A673 (cell line): ENCODE measurements around the gene DYNC1LI1. TPM values are rescaled to one million over a fixed set of nuclear protein-coding genes. Genes with fewer than 3 reads are reported as not detected.

ENCODE experiments used
- BruUV-seq: library from RNA; stranded (reverse); fragments of 400-500 nt; replicated peaks from 2 replicates; lab custom pipeline; 2021; lab: Mats Ljungman, UMichigan
- CTCF ChIA-PET: fragments of 300-600 bp; sonication (Branson Sonifier 250); formaldehyde crosslinking; loops from one replicate; lab custom pipeline; 2022; ENCODE audit warnings: antibody characterized with exemption; lab: Charles Lee
- POLR2A ChIA-PET: fragments of 300-600 bp; sonication (Branson Sonifier 250); formaldehyde crosslinking; loops from one replicate; lab custom pipeline; 2022; ENCODE audit warnings: antibody characterized with exemption; ENCODE audit not compliant: low non-redundant PET; lab: Charles Lee
- DNase-seq: peaks from one replicate; pipeline ENCODE4 v3.0.0-alpha.2; 2015; ENCODE audit warnings: low spot score
- H3K27ac ChIP-seq: fragments of 200-600 bp; sonication (generic); 2 replicates; pipeline ENCODE4 v1.5.1; 2016; ENCODE audit warnings: mixed run types, low read depth, mild to moderate bottlenecking, mixed read lengths, antibody characterized with exemption, low read length; ENCODE audit not compliant: poor library complexity, severe bottlenecking
- H3K27me3 ChIP-seq: fragments of 200-600 bp; sonication (generic); replicated peaks from 2 replicates; pipeline ENCODE4 v1.6.1; 2017; ENCODE audit warnings: mixed run types, low read depth, mild to moderate bottlenecking, mixed read lengths, antibody characterized with exemption, low read length; ENCODE audit not compliant: insufficient read depth, poor library complexity
- H3K36me3 ChIP-seq: fragments of 200-600 bp; sonication (generic); 2 replicates; pipeline ENCODE4 v1.6.1; 2016; ENCODE audit warnings: mixed run types, mild to moderate bottlenecking, mixed read lengths, antibody characterized with exemption, low read length; ENCODE audit not compliant: insufficient read depth, poor library complexity, severe bottlenecking
- H3K4me1 ChIP-seq: fragments of 200-600 bp; sonication (generic); 2 replicates; pipeline ENCODE4 v1.6.1; 2017; ENCODE audit warnings: mixed run types, mild to moderate bottlenecking, mixed read lengths, antibody characterized with exemption, low read length; ENCODE audit not compliant: insufficient read depth, poor library complexity, severe bottlenecking
- H3K4me3 ChIP-seq: fragments of 200-600 bp; sonication (generic); 2 replicates; pipeline ENCODE4 v1.5.1; 2016; ENCODE audit warnings: low read depth, mixed run types, mild to moderate bottlenecking, mixed read lengths, low read length; ENCODE audit not compliant: poor library complexity, severe bottlenecking
- H3K9me3 ChIP-seq: fragments of 200-600 bp; sonication (generic); 2 replicates; pipeline ENCODE4 v1.6.1; 2016; ENCODE audit warnings: mixed run types, low read depth, mild to moderate bottlenecking, mixed read lengths, antibody characterized with exemption, low read length; ENCODE audit not compliant: poor library complexity, severe bottlenecking
- CTCF ChIP-seq: fragments of 300-800, 200-600 bp; sonication (generic); conservative IDR thresholded peaks from 2 replicates; pipeline ENCODE4 v1.5.1; 2017; ENCODE audit warnings: low read depth, mild to moderate bottlenecking, antibody characterized with exemption, low read length, moderate library complexity, mixed read lengths
- EZH2 ChIP-seq: fragments of 200-600 bp; sonication (generic); IDR thresholded peaks from 2 replicates; pipeline ENCODE4 v1.6.1; 2017; ENCODE audit warnings: borderline replicate concordance, low read depth, mild to moderate bottlenecking, mixed read lengths, antibody characterized with exemption, low read length; ENCODE audit not compliant: poor library complexity, severe bottlenecking
- intact Hi-C: fragments of 100-400 bp; cut with micrococcal nuclease; formaldehyde crosslinking; loops from one replicate; pipeline ENCODE4 v1.10.0; 2022; ENCODE audit not compliant: unreplicated experiment
- total RNA-seq: library from RNA; stranded (reverse); gene quantifications from 2 replicates; pipeline ENCODE4 v1.2.3, GENCODE V29; 2021

Gene DYNC1LI1
- total RNA-seq, 1 experiment from 2014 or later, result 73.1 TPM

DNA sequence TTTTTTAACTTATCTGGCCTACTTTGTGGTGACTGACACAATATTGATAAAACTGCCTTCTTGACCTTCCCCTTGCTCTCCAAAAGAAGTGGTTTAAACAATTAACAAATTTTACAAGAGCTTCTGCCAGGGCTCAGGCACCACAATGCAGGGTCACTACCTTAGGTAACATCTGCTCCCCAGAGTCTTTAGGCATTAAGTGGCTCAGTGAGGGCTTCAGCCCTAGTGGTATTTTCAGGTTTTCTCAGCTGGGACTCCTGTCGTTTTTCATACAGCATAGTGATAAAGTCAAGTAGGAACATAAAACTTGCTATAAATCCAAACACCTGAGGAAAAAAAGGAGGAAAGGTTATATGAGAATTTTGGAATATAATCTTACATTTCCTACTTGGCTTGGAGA lies 86.9 kb downstream of the DYNC1LI1 start:
- TF ChIP-seq EZH2 (no peak), CTCF (no peak)
- DNase-seq, result no peak
- H3K4me1 ChIP-seq, result no peaks in the 10 kb centered on the region
- H3K4me3 ChIP-seq, result no peak overlapping the region
- no peaks in the 10 kb centered on the region for H3K36me3 ChIP-seq
- no peaks in the 10 kb centered on the region for H3K9me3 ChIP-seq
- no peak overlapping the region for H3K27ac ChIP-seq
- POLR2A ChIA-PET, result interaction anchor here (0.6 kb wide), 1 partner anchor 330 kb away, joined by 3 read pairs; no protein-coding TSS in a partner anchor
- intact Hi-C loops, result no loop called here
- CTCF ChIA-PET, result no interaction called here
- no TSS peak for BruUV-seq
- H3K27me3 ChIP-seq, result no peaks in the 10 kb centered on the region

GRCh38 chr3:32482693-32483092 lies 88.0 kb downstream of the DYNC1LI1 start:
- Histone ChIP-seq H3K9me3 (no peaks in the 10 kb centered on the region), H3K27me3 (no peaks in the 10 kb centered on the region), H3K4me3 (no peak overlapping the region), H3K4me1 (no peaks in the 10 kb centered on the region), H3K36me3 (no peaks in the 10 kb centered on the region), H3K27ac (no peak overlapping the region)
- no peak for DNase-seq
- no TSS peak for BruUV-seq
- intact Hi-C loops, result no loop called here
- ChIA-PET CTCF (no interaction called here), POLR2A (no interaction called here)
- TF ChIP-seq CTCF, result no peak
- TF ChIP-seq EZH2, result no peak

DNA sequence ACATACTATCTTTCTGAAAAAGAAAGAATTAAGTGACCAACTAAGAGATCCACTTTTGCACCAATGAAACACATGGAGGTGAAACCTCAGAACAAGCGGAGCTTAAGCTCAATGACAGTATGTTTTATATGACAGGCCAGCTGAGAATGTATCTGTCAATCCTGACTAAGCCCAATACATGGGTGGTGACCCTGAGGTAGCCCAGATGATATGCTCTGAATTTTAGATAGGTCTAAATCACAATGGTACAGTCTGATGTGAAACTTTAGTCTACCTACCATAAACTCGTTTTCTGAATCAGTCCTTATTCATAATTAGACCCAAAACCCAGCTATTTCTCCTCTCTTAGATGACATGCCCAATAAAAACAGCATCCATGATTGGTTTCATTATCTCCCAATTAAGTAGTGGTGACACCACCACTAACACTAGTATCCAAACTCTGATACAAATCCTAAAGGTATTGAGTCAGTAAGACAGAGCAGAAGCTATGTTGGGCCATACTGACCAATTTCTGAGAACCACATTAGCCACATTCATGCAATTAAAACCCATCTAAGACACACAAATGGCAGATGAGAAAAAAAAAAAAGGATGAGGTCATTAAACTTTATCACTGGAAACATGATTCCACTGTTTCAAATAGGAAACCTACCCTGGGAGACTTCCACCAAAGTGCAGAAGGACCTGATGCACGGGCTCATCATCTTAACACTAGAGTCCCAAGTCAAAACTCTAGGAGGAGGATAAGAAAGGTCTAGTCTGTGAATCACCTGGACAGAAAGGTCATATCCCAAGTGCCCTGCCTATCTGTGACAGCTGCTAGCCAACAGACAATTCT lies 88.6 kb downstream of the DYNC1LI1 start:
- no peak overlapping the region for H3K4me3 ChIP-seq
- ChIA-PET POLR2A (interaction anchor here (0.6 kb wide), 1 partner anchor 31 kb away, joined by 4 read pairs; no protein-coding TSS in a partner anchor), CTCF (interaction anchor here (1.0 kb wide), 1 partner anchor 28 kb away, joined by 6 read pairs; no protein-coding TSS in a partner anchor)
- no peaks in the 10 kb centered on the region for H3K36me3 ChIP-seq
- no peaks in the 10 kb centered on the region for H3K9me3 ChIP-seq
- H3K27ac ChIP-seq, result no peak overlapping the region
- TF ChIP-seq CTCF, result no peak
- no peak for TF ChIP-seq EZH2
- H3K27me3 ChIP-seq, result no peaks in the 10 kb centered on the region
- no peaks in the 10 kb centered on the region for H3K4me1 ChIP-seq
- TSS peak; percentile 28 for BruUV-seq
- intact Hi-C loops, result no loop called here
- no peak for DNase-seq
